Uterus (tissue), 2 donors: ENCODE results near the gene ATAD5.

Experiments
- POLR2A ChIP-seq, 2 donors: fragments of 450-650 bp; IDR thresholded peaks; one replicate each; pipeline ENCODE4 v1.6.1; 2016; ENCODE audit warnings: antibody characterized with exemption in 2 of 2, mild to moderate bottlenecking in 1 of 2, moderate library complexity in 1 of 2
- TF ChIP-seq, protein P1 (sequence below), 4 experiments: fragments of 200-600 bp in 2 of 4; fragments of 450-650 bp in 2 of 4; sonication (generic) in 2 of 4; IDR thresholded peaks; one replicate each; pipeline ENCODE4 v1.5.1; 2016 to 2019; ENCODE audit warnings: antibody characterized with exemption in 4 of 4, mild to moderate bottlenecking in 2 of 4, moderate library complexity in 1 of 4

GRCh38 chr17:30805944-30806456, 25.8 kb upstream of the ATAD5 start:
- TF ChIP-seq, protein P1, sequence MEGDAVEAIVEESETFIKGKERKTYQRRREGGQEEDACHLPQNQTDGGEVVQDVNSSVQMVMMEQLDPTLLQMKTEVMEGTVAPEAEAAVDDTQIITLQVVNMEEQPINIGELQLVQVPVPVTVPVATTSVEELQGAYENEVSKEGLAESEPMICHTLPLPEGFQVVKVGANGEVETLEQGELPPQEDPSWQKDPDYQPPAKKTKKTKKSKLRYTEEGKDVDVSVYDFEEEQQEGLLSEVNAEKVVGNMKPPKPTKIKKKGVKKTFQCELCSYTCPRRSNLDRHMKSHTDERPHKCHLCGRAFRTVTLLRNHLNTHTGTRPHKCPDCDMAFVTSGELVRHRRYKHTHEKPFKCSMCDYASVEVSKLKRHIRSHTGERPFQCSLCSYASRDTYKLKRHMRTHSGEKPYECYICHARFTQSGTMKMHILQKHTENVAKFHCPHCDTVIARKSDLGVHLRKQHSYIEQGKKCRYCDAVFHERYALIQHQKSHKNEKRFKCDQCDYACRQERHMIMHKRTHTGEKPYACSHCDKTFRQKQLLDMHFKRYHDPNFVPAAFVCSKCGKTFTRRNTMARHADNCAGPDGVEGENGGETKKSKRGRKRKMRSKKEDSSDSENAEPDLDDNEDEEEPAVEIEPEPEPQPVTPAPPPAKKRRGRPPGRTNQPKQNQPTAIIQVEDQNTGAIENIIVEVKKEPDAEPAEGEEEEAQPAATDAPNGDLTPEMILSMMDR (IDR thresholded peaks at IDR 0.05): no peak
- no peak for TF ChIP-seq POLR2A (IDR thresholded peaks at IDR 0.05)
